HepG2 (cell line): Measurements from ENCODE around the gene LOXL3. TPM values are rescaled to one million over a fixed set of nuclear protein-coding genes. Genes with fewer than 3 reads are reported as not detected.

Experiments
- AKAP8 ChIP-seq: sonication (generic); formaldehyde crosslinking; IDR thresholded peaks from 2 replicates; pipeline ENCODE4 v1.5.1; 2020; ENCODE audit warnings: mild to moderate bottlenecking, missing genetic modification reagents
- ATAD3A ChIP-seq: sonication (generic); formaldehyde crosslinking; IDR thresholded peaks from 2 replicates; pipeline ENCODE4 v1.4.0; 2020; ENCODE audit warnings: missing genetic modification reagents
- ESRRA ChIP-seq: sonication (generic); formaldehyde crosslinking; IDR thresholded peaks from 2 replicates; pipeline ENCODE4 v1.5.1; 2020; ENCODE audit warnings: mild to moderate bottlenecking, low read depth, missing genetic modification reagents
- PCBP2 ChIP-seq: fragments of 200-400 bp; formaldehyde crosslinking; optimal IDR thresholded peaks from 2 replicates; pipeline ENCODE3; 2018; ENCODE audit warnings: low read length, low read depth; ENCODE audit not compliant: poor library complexity, severe bottlenecking
- XBP1 ChIP-seq: sonication (generic); formaldehyde crosslinking; IDR thresholded peaks from 2 replicates; pipeline ENCODE4 v1.5.0; 2020; ENCODE audit warnings: missing genetic modification reagents
- ZEB1 ChIP-seq: IDR thresholded peaks from 2 replicates; pipeline ENCODE4 v1.6.1; 2012; ENCODE audit warnings: mild to moderate bottlenecking, low read depth, inconsistent platforms; ENCODE audit not compliant: insufficient replicate concordance
- ZFP1 ChIP-seq: IDR thresholded peaks from 2 replicates; pipeline ENCODE4 v1.6.1; 2016
- ZNF343 ChIP-seq: sonication (generic); formaldehyde crosslinking; IDR thresholded peaks from 2 replicates; pipeline ENCODE4 v1.4.0; 2020; ENCODE audit warnings: mild to moderate bottlenecking, missing genetic modification reagents
- ZNF350 ChIP-seq: sonication (generic); formaldehyde crosslinking; IDR thresholded peaks from 2 replicates; pipeline ENCODE4 v1.4.0; 2020; ENCODE audit warnings: mild to moderate bottlenecking, low read depth, missing genetic modification reagents, borderline replicate concordance
- ZNF510 ChIP-seq: sonication (generic); formaldehyde crosslinking; IDR thresholded peaks from 2 replicates; pipeline ENCODE4 v1.4.0; 2020; ENCODE audit warnings: low read depth, mild to moderate bottlenecking, missing genetic modification reagents
- ZNF572 ChIP-seq: sonication (generic); formaldehyde crosslinking; IDR thresholded peaks from 2 replicates; pipeline ENCODE4 v1.5.1; 2020; ENCODE audit warnings: mild to moderate bottlenecking, missing genetic modification reagents
- ZNF766 ChIP-seq: sonication (generic); formaldehyde crosslinking; IDR thresholded peaks from 2 replicates; pipeline ENCODE4 v1.5.0; 2020; ENCODE audit warnings: missing genetic modification reagents, borderline replicate concordance
- ZNF781 ChIP-seq: sonication (generic); formaldehyde crosslinking; IDR thresholded peaks from 2 replicates; pipeline ENCODE4 v1.5.1; 2020; ENCODE audit warnings: borderline replicate concordance, mild to moderate bottlenecking, missing genetic modification reagents; ENCODE audit errors: not compliant biosample characterization
- ZZZ3 ChIP-seq: sonication (generic); formaldehyde crosslinking; IDR thresholded peaks from 2 replicates; pipeline ENCODE4 v1.4.0; 2020; ENCODE audit warnings: missing genetic modification reagents, mild to moderate bottlenecking, borderline replicate concordance
- polyA plus RNA-seq, 8 experiments: library from polyadenylated mRNA; depleted of rRNA in 3 of 8; stranded (reverse) in 7 of 8; unstranded in 1 of 8; fragments of >200 nt; fragmentation: Illumina TruSeq in 4 of 8; extraction: Trizol in 4 of 8; gene quantifications; 2 replicates each; pipeline versions ENCODE4 v1.2.1 to v1.2.3, GENCODE V29; 2011 to 2016; ENCODE audit warnings: low read depth in 4 of 8, missing spikeins in 1 of 8, mixed read lengths in 1 of 8; ENCODE audit not compliant: insufficient read depth in 1 of 8
- total RNA-seq, 5 experiments: library from RNA; depleted of rRNA; stranded (reverse); fragments of >200 nt; fragmentation: Illumina TruSeq; extraction: Trizol; gene quantifications; 2 replicates each; pipeline ENCODE4 v1.2.3, GENCODE V29; 2016; ENCODE audit warnings: low read depth in 1 of 5
- TF ChIP-seq, protein P1 (sequence below): sonication (generic); formaldehyde crosslinking; conservative IDR thresholded peaks from 2 replicates; pipeline ENCODE4 v1.8.0; 2022; ENCODE audit warnings: low read depth, missing genetic modification reagents
- TF ChIP-seq, protein P2 (sequence below): IDR thresholded peaks from 2 replicates; pipeline ENCODE4 v1.6.1; 2016; ENCODE audit warnings: low read depth, borderline replicate concordance
- TF ChIP-seq, protein P3 (sequence below): sonication (generic); formaldehyde crosslinking; IDR thresholded peaks from 2 replicates; pipeline ENCODE4 v1.8.0; 2023; ENCODE audit warnings: mild to moderate bottlenecking, missing genetic modification reagents
- TF ChIP-seq, protein P4 (sequence below): sonication (generic); formaldehyde crosslinking; IDR thresholded peaks from 2 replicates; pipeline ENCODE4 v1.8.1; 2023; ENCODE audit warnings: mild to moderate bottlenecking, moderate library complexity, missing genetic modification reagents
- TF ChIP-seq, protein P5 (sequence below): sonication (generic); formaldehyde crosslinking; IDR thresholded peaks from 2 replicates; pipeline ENCODE4 v1.8.0; 2022; ENCODE audit warnings: low read depth, missing genetic modification reagents
- TF ChIP-seq, protein P6 (sequence below): IDR thresholded peaks from 2 replicates; pipeline ENCODE4 v1.6.1; 2016
- TF ChIP-seq, protein P7 (sequence below): sonication (generic); formaldehyde crosslinking; IDR thresholded peaks from 2 replicates; pipeline ENCODE4 v1.4.0; 2020; ENCODE audit warnings: missing genetic modification reagents

Gene LOXL3
- total and polyA plus RNA-seq, 2 of the 13 experiments (the other 11 are each of a cell fraction or from before 2014, with no cell fraction given) = 0.55 to 6.5 TPM

DNA sequence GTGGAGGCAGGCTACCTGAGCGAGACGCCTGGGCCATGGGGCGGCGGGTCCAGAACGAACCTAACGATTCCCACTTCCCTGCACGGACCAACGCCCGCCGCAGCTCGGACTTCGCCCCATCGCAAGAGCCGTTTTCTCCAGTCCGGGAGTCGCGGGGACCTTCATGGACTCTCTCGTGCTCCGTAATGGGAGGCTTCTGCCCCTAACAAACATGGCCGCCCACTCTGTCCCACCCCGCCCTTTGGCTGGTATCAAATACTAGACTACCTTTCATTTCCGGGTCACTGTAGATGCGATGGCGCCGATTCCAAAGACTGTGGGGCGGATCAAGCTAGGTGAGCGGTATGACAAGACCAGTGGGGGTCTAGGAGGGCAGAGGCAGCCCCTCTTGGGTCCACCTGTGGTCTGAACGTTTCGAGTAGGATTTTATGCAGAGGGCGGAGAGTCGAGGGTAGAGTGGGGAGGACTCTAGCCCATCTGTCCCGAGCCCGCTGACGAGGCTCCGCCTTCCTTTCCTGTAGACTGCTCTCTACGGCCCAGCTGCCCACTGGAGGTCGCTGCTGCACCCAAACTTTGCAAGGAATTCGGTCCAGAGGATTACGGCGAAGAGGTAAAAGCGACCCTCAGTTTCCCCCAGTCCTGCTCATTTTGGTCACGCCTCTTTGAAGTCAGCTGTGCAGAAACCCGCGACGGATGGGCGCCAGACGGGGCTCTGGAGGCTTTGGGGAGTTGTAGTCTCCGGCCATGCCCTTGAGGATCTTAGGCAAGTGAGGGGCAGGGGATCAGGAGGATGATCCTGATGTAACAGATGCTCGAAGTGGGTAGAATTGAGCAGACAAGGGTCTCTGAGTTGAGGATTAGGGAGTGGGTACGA is 70.7 kb downstream of the LOXL3 start, which contains the start of the genes CCDC142 and TTC31 (continued):
- TF ChIP-seq, protein P1, sequence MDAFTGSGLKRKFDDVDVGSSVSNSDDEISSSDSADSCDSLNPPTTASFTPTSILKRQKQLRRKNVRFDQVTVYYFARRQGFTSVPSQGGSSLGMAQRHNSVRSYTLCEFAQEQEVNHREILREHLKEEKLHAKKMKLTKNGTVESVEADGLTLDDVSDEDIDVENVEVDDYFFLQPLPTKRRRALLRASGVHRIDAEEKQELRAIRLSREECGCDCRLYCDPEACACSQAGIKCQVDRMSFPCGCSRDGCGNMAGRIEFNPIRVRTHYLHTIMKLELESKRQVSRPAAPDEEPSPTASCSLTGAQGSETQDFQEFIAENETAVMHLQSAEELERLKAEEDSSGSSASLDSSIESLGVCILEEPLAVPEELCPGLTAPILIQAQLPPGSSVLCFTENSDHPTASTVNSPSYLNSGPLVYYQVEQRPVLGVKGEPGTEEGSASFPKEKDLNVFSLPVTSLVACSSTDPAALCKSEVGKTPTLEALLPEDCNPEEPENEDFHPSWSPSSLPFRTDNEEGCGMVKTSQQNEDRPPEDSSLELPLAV = no peak
- TF ChIP-seq, protein P2, sequence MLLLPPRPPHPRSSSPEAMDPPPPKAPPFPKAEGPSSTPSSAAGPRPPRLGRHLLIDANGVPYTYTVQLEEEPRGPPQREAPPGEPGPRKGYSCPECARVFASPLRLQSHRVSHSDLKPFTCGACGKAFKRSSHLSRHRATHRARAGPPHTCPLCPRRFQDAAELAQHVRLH (CRISPR knock-in tag) = peak; percentile 59; the same call in 1 of the 2 replicates
- TF ChIP-seq AKAP8 (CRISPR knock-in tag) (peak; percentile 48; the same call in 1 of the 2 replicates), ESRRA (CRISPR knock-in tag) (peak; percentile 78), PCBP2 (no peak), ZNF343 (CRISPR knock-in tag) (no peak; the same call in 1 of the 2 replicates), ATAD3A (CRISPR knock-in tag) (no peak; the same call in 1 of the 2 replicates), ZNF350 (CRISPR knock-in tag) (peak; percentile 97), ZEB1 (peak; percentile 33), ZFP1 (CRISPR knock-in tag) (peak; percentile 88), ZNF766 (CRISPR knock-in tag) (peak; percentile 58; the same call in 1 of the 2 replicates), ZNF510 (peak; percentile 64; the same call in 1 of the 2 replicates), ZNF572 (peak; percentile 83; the same call in 1 of the 2 replicates), ZNF781 (CRISPR knock-in tag) (peak; percentile 60), ZZZ3 (no peak), XBP1 (CRISPR knock-in tag) (no peak)
- TF ChIP-seq, protein P3, sequence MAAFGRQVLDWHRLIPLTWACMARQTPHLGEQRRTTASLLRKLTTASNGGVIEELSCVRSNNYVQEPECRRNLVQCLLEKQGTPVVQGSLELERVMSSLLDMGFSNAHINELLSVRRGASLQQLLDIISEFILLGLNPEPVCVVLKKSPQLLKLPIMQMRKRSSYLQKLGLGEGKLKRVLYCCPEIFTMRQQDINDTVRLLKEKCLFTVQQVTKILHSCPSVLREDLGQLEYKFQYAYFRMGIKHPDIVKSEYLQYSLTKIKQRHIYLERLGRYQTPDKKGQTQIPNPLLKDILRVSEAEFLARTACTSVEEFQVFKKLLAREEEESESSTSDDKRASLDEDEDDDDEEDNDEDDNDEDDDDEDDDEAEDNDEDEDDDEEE (CRISPR knock-in tag) = peak; percentile 64; the same call in 1 of the 2 replicates
- TF ChIP-seq, protein P4, sequence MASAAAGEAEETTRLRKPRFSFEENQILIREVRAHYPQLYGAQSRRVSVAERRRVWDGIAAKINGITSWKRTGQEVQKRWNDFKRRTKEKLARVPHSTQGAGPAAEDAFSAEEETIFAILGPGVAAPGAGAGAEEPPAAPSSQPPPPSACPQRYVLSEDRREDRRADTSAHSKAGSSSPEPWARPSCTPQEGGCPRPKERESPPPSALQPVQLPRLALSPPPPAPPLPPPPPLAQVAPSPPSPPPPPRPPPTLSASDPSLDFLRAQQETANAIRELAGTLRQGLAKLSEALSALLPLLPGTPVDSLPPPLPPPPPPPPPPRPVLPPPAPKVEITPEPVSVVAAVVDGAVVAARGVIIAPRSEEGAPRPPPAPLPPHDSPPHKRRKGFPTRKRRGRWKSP (CRISPR knock-in tag) = peak; percentile 85
- TF ChIP-seq, protein P5, sequence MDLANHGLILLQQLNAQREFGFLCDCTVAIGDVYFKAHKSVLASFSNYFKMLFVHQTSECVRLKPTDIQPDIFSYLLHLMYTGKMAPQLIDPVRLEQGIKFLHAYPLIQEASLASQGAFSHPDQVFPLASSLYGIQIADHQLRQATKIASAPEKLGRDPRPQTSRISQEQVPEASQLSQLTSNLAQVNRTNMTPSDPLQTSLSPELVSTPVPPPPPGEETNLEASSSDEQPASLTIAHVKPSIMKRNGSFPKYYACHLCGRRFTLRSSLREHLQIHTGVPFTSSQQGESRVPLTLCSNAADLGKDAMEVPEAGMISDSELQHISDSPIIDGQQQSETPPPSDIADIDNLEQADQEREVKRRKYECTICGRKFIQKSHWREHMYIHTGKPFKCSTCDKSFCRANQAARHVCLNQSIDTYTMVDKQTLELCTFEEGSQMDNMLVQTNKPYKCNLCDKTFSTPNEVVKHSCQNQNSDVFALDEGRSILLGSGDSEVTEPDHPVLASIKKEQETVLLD (CRISPR knock-in tag) = peak; percentile 81
- TF ChIP-seq, protein P6, sequence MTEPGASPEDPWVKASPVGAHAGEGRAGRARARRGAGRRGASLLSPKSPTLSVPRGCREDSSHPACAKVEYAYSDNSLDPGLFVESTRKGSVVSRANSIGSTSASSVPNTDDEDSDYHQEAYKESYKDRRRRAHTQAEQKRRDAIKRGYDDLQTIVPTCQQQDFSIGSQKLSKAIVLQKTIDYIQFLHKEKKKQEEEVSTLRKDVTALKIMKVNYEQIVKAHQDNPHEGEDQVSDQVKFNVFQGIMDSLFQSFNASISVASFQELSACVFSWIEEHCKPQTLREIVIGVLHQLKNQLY (CRISPR knock-in tag) = peak; percentile 4; the same call in 1 of the 2 replicates
- TF ChIP-seq, protein P7, sequence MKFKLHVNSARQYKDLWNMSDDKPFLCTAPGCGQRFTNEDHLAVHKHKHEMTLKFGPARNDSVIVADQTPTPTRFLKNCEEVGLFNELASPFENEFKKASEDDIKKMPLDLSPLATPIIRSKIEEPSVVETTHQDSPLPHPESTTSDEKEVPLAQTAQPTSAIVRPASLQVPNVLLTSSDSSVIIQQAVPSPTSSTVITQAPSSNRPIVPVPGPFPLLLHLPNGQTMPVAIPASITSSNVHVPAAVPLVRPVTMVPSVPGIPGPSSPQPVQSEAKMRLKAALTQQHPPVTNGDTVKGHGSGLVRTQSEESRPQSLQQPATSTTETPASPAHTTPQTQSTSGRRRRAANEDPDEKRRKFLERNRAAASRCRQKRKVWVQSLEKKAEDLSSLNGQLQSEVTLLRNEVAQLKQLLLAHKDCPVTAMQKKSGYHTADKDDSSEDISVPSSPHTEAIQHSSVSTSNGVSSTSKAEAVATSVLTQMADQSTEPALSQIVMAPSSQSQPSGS (CRISPR knock-in tag) = peak; percentile 49
